GM19467 (cell line): ENCODE data around the gene PHLDA1.

Experiments
- ATAC-seq: cut with Tn5 transposase; IDR thresholded peaks from one replicate; pipeline ENCODE4 v1.9.1; 2021; ENCODE audit warnings: mild to moderate bottlenecking, moderate library complexity; ENCODE audit not compliant: unreplicated experiment

PHLDA1 gene

DNA sequence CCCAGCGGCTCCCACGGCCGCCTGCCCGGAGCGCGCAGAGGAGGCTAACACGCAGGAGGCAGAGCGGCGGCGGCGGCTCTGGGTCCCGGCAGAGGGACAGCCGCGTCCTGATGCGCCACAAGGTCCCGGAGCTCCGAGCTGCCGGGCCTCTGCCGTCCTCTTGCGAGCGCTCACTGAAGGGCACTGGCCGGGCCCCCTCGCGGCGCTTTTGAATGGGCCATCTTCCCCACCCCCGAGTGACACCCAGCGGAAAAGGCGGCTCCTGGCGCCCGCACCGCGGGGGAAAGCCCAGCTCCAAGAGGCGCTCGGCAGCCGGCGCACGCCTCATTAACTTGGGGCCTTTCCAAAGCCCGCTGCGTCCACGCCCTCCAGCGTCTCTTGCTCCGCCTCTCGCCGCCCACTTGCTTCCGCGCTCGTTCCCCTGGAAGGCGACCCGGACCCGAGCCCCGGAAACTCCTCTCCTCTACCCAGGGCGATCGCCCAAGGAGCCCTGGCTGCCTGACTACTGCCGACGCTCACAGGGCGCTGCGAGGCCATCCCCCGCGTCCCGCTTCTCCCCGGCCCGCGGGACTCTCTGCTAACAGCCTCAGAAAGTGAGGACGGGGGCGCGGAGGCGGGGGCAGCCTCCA is at the start of gene PHLDA1:
TSS of gene PHLDA1 (minus strand) at position 363 of the 629 bp plus-strand sequence.
- ATAC-seq = peak; percentile 83

DNA sequence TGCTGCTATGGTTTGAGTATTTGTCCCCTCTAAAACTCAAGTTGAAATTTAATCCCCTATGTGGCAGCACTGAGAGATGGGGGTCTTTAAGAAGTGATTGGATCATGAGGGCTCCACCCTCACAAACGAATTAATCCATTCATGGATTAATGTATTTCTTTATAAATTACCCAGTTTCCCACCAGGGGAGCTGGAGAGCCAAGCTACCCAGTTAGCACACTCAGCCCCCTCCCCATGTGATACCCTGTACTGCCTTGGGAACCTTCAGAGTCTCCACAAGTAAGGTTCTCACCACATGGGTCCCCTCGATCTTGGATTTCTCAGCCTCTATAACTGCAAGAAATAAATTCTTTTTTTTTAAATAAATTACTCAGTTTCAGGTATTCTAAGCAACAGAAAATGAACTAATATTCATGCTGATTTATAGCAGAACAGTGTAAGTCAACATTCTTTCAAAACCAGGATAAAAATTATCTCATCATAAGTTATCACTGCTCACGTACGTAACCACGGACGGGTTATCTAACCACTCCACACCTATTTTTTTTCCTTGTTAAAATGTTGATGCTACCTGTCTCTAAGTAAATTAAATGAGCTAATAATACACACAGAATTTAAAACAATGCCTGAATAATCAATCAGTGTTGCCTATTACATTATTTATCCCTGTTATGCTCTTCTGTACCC is 49.3 kb upstream of the PHLDA1 start:
- ATAC-seq = no peak

DNA sequence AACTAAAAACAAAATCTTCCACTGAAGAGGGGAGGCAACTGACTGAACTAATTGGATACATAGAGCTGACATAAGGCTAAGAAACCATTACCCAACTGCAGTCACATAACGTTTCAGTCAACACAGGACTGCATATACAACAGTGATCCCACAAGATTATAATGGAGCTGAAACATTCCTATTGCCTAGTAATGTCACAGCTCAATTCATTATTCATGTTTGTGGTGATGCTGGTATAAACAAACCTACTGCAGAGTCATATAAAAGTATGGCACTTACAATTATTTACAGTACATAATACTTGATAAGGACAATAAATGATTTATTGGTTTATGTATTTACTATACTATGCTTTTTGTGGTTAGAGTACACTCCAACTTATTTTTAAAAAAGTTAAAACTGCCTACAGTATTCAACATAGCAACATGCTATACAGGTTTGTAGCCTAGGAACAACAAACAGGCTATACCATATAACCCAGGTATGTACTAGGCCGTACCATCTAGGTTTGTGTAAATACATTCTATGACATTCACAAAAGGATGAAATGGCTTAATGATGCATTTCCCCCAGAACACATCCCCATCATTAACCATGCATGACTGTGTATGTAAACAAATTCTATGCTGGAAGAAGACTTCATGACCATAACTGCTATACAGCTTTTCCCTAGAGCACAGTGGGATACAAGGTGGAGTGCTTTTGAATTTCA is 48.6 kb upstream of the PHLDA1 start:
- no peak for ATAC-seq

DNA sequence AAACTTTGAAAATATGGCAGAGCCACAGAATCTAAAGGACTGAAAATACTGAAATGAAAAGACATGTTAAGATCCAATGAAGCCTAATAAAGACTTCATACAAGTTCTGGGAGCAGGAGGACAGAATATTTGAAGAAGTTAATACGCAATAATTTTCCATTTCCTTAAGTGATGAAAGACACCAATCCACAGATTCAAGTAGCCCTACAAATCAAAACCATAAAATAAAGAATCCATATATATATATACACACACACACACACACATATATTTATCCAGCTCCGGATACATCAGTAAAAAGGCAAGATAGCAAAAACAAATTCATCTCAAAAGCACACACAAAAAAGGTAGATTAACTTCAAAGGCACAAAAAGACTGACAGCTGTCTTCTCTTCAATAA is 47.2 kb upstream of the PHLDA1 start:
- ATAC-seq = no peak

DNA sequence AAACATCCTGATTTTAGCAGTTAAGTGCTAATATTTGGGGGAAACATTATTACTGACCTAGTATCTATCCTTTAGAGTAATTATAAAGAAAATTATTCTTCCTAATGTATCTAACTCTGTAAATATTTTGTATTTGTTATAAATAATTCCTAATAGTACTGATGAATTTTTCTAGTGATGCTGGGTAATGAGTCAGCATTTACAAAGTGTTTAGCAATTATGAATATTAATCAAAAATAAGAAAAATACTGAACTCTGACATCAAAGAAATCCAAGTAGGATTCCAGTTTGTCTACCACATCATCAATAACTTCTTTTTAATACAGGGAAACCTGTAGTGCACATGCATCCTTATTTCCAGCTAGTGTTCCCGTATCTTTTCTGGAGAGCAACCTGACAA is 43.9 kb upstream of the PHLDA1 start:
- no peak for ATAC-seq

DNA sequence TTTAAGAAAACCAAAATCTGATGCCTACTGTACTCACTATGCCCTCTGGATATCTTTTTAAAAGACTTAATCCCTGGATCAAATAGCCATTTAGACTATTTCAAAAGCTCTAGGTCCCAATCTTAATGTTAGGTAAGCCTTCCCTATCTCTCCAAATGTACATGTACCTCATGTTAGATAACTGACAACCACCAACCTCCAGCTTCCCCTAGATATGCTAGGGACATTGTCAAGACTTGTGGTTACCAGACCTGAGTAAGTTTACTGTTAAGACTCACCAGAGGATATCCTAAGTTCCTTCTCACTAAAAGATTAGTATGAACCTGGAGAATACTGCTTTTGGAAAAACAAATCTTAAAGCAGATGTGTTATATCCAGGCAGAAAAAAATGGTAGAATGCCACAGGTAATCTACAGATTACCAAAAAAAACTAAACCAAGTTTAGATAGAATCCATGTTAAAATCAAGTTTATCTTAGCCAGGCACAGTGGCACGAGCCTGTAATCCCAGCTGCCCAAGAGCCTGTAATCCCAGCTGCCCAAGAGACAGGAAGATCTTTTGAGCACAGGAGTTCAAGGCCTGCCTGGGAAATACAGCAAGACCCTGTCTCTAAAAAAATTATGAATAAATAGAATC is 43.2 kb upstream of the PHLDA1 start:
- no peak for ATAC-seq

DNA sequence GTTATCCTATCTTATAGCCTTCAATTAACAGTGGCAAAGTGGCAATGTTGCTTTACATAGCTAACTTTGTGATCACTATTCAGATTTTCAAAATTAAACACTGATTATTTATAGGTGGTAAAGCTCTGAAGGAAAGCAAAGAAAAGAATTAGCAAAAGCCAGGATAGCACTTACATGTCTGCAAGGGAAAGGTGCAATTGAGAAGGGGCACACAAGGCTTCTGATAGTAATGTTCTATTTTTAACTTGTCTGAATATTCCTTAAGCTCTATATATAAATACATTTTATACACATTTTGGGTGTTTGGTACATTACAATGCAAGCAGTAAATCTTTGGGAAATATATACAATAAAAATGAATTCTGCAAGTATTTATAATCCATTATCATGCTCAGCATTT is 42.0 kb upstream of the PHLDA1 start:
- ATAC-seq = no peak

DNA sequence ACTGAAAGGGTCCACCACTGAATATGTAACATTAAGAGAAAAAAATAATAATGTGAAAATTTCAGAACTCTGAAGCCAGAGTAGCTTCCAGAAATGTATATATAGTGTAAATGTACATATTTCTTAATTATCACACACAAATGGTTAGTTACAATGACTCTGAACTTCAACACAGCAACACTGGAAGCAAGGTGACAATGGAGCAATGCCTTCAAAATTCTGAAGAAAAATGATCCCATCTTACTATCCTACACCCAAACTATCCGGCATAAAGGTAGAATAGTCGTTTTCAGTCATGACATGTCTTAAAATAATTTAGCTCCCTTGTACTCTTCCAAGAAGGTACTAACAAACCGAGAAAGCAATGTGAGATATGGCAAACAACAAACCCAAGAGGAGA is 41.0 kb upstream of the PHLDA1 start:
- ATAC-seq = no peak

DNA sequence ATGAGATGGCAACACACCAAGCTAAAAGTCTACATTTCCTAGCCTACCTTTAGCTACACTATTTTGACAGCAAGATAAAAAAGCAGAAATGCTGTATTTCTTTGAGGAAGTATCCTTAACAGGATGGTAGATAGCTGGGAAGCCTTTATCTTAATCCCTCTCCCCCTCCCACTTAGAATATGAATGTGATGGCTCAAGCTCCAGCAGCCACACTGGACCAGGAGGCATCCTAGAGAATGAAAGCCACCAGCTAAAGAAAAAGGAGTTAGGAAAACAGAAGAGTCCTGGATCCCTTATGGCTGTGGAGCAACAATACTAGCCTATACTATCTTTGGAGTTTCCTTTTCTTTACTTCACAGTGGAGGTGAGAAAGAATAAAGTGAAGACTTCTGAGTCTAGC is 37.8 kb upstream of the PHLDA1 start:
- ATAC-seq = no peak

DNA sequence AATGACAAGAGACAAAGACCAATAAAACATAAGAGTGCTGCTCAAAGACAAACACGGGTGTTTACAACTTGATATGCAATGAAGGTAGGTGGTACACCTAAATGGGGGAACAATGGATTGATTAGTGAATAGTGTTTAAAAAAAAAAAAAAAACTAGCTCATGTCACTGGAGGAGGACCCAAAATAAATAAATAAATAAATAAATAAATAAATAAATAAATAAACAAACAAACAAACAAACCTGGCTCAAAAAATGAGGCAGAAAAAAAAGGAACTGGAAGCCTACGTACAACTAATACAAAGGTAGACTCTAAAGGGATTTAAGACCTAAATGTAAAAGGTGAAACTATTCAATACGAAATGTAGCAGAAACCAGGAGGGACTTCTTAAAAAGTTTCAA is 34.3 kb upstream of the PHLDA1 start:
- no peak for ATAC-seq

DNA sequence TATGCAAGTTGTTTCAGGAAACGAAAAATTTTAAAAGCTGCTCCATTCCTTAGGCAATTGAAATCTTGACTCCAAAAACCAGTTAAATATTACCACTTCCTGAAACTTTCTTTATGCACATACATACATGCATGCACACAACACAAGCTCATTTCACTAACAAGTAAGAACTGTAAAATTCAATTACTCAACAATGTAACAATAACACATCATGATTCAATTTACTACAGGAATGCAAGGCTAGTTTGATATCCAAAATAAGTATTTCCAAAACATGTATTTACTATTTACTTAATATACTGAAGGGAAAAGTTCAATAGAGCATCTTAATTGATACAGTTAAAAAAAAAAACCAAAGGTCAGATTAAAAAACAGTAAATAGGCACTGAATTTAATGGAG is 33.3 kb upstream of the PHLDA1 start:
- no peak for ATAC-seq

DNA sequence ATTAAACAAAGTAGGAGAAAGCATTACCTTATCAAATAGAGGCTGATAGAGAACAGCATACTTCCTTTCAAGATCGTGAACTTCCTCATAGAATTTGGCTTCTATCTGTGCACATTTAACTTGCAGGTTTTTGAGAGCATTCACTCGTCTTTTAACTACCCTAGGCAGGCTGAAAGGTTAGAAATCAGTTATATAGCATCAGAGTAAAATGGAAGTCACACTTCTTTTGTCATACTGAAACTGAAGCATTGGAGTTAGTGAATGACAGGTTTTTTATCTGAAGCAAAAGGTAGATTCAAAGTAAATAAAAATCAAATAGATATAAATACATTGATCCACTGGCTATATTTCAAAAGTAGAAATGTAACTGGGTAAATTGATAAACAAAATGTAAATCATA is 28.5 kb upstream of the PHLDA1 start:
- no peak for ATAC-seq

DNA sequence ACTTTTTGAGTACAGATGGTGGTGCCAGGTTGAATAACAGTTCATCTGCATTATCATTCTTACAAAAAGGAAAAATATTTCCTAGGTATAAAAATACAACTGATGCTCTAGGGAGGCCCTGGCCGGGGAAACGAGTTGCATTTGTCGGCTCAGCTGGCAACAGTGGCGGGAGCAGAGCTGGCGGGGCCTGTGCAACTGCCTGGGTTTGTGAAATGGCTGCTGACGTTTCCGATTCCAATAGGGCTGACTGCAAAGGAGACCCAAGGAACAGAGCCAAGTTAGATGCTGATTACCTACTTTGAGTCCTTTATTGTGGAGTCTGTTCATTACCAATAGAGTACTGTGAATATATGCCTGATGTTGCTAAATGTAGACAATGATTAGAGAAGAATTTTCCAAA is 25.8 kb upstream of the PHLDA1 start:
- ATAC-seq = no peak

DNA sequence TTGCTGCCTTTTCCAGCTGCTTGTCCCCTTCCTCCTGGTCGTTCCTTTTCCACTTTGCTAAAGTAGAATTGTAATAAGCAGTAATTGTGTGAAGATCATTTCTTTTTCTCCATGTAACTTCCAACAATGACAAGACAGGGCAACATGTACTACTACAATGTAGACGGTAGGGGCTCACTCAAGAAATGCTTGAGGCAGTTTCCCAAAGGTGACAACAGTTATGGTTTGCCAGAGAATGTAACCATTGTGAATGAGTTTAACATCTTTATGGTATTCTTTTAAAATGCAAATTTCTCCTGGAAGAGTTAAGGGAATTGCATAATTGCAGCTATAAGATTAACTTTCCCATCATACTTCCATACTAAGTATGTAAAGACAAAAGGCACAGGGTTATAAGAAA is 23.8 kb upstream of the PHLDA1 start:
- no peak for ATAC-seq

DNA sequence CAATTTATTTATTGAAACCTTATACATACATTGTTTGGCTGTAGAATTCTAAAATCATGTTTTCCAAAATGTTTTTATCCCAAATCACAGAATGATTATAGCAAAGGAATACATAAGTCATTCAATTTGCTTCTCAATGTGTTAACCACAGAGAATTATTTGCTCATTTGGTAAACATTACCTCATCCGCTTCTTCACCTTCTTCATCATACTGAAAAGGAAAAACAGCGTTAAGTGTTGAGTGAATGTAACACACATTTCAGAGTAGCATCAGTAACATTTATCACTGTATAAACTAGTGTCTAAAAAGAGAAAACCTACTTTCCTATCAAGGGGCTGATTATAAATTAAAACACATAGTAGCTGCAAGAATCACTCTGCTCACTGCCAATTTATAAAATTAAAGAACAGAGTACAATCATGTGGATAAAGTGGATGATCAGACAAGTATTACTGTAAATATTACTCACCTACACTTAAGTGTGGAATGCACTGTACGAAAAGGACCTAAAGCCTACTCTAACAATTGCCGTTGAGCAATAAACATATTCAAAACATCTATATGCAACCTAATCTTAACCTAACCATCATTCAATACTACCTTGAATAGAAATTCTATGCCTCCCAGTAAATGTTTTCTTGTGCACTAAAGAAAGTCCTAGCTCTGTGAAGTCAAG is 18.1 kb upstream of the PHLDA1 start:
- no peak for ATAC-seq

DNA sequence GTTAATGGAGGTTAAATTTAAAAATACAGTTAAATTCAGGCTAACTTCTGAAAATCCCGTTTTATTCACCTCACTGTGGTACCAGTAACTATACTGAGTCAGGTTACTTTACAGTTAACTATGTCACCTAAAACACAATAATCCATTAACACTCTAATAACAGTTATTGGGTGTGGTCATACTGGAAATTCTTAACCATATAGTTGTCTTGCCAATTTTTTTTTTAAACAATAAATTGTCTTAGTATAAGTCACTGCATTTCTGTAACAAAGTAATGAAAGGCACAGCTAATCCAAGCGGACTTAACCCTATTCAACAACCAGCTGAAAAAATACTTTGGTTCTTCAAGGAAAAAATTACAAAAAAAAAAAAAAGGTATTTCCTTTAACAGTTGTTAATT is 16.2 kb upstream of the PHLDA1 start:
- no peak for ATAC-seq

DNA sequence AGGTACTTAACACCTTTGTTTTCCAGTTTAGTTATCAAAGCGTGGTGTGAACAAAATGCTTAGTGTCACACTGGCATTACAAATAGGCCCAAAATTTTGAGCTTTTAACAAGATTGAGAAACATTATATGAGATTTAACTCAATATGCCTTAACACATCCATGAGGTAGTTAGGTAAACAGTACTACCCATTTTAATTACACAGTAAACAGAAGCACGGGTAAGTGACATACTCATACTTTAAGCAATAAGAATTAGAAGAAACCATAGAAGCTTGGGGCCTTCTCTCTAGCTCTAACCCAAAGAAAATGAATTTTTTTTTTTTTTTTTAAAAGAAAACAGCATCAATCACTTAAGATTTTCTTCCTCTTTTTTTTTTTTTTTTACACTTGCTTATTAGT is 15.5 kb upstream of the PHLDA1 start:
- no peak for ATAC-seq

DNA sequence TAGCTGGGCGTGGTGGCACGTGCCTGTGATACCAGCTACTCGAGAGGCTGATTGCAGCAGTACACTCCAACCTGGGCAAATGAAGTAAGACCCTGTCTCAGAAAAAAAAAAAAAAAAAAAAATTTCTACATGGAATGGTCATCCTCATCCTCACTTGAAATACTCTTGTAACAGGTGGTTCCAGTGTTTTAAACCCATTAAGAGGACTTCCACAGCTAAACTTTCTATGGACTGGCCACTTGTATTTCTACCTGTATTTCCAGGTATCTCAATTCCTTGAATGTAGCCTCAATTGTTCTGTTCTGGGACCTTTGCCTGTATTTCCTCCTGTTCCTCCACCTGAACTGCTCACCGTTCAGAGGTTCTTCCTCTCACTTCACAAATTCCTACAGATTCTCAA is 11.8 kb upstream of the PHLDA1 start:
- no peak for ATAC-seq

DNA sequence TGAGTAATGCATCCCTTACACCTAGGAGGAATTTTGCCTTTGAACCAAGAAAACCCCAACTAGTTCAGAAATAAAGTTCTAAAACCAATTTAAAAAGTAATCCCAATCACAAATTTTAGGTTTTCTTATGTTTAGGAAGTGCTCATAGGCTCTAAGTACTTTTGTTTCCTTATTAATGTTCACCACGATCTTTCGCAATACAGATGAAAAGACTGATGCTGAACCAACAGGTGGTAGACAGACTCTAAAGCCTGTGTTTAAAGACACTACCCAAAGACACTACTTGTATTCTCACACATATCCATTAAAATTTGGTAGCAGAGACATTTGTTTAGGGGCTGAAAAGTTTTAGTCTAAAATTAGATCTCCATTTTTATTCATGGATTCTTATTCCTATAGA is 10.6 kb upstream of the PHLDA1 start:
- ATAC-seq = no peak

DNA sequence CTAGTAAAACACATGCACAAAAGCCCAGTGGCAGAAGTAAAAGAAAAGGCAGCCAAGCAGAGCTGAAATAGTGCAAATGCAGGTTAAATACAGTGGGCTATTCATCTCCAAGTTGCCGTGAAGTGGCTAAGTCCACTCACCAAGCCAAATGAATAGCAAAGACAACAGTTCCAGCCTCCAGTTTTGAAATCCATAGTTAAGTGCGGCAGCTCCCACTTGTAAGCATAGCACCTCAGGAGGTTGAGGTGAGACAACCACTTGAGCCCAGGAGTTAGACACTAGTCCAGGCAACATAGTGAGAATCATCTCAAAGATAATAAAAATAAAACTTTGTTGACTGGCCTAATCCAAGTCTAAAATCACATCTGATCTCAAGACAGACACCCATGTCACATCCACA is 9.8 kb upstream of the PHLDA1 start:
- no peak for ATAC-seq

DNA sequence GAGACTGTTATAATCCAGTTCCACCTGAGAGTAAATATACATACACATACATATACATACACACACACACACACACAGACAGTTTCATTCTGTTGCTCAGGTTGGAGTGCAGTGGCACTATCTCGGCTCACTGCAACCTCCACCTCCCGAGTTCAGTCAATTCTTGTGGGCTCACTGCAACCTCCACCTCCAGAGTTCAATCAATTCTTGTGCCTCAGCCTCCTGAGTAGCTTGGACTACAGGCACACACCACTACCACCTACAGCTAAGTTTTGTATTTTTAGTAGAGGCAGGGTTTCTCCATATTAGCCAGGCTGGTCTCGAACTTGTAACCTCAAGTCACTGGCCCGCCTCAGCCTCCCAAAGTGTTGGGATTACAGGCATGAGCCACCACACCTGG is 8.9 kb upstream of the PHLDA1 start:
- ATAC-seq = no peak
